ENCODE data around the gene APOB. TPM values are rescaled to one million over a fixed set of nuclear protein-coding genes. Genes with fewer than 3 reads are reported as not detected.

APOB gene
- polyA plus RNA-seq, 1 of the 3 experiments (the other 2 are of a cell fraction), result not detected

GRCh38 chr2:20982861-20983260, 61.0 kb downstream of the APOB start:
- no peak overlapping the region for H2AFZ ChIP-seq (ENCODE audit: low read depth)
- H3K9ac ChIP-seq, result no peak overlapping the region
- no peaks in the 10 kb centered on the region for H3K27me3 ChIP-seq (ENCODE audit: insufficient read depth)
- TF ChIP-seq SIN3A (IDR thresholded peaks at IDR 0.05; ENCODE audit: borderline replicate concordance, low read depth, low read length), result no peak
- TF ChIP-seq SMC3 (IDR thresholded peaks at IDR 0.05; ENCODE audit: low read depth, low read length), result no peak
- no peak for TF ChIP-seq FOXJ3 (CRISPR knock-in tag; IDR thresholded peaks at IDR 0.05)
- TF ChIP-seq YY1 (IDR thresholded peaks at IDR 0.05; ENCODE audit: low read depth), result no peak
- TF ChIP-seq RAD21 (IDR thresholded peaks at IDR 0.05; ENCODE audit: low read length), result no peak
- no peak for TF ChIP-seq CHD2 (IDR thresholded peaks at IDR 0.05; ENCODE audit: low read length, partially characterized antibody)
- H3K27ac ChIP-seq (ENCODE audit: low read depth in 2 of 2, low read length in 1 of 2), result no peak overlapping the region
- ChIA-PET POLR2A (no interaction called here), CTCF (interaction anchor here (1.1 to 7.4 kb wide), 6 partner anchors 9 to 321 kb away, joined by 3 to 40 read pairs (median 6); no protein-coding TSS in a partner anchor)
- H3F3A ChIP-seq (replicated peaks; ENCODE audit: insufficient read depth), result no peaks in the 10 kb centered on the region
- H3K9me2 ChIP-seq, result no peaks in the 10 kb centered on the region
- 60% methylated on average over 7 of the region's 7 CpGs for WGBS (ENCODE audit: low lambda C conversion rate)
- H3K36me3 ChIP-seq (replicated peaks in 1 of 2; ENCODE audit: control insufficient read depth in 1 of 2, insufficient read depth in 2 of 2, low read length in 1 of 2), result no peaks in the 10 kb centered on the region
- H3K9me3 ChIP-seq, result no peaks in the 10 kb centered on the region
- no peak overlapping the region for H3K4me3 ChIP-seq (ENCODE audit: low read depth in 2 of 2, low read length in 1 of 2)
- no peaks in the 10 kb centered on the region for H4K20me1 ChIP-seq (ENCODE audit: insufficient read depth)
- H3K4me2 ChIP-seq, result no peak overlapping the region
- no peak for DNase-seq
- no peaks in the 10 kb centered on the region for H3K79me2 ChIP-seq (ENCODE audit: insufficient read depth)
- H3K4me1 ChIP-seq (ENCODE audit: control insufficient read depth in 1 of 2, insufficient read depth in 2 of 2, low read depth in 1 of 2, low read length in 1 of 2), result peaks cover 0 to 2% of the 10 kb centered on the region in 2 experiments; a peak in 1 of 4 replicates

GRCh38 chr2:20977520-20978180, 66.2 kb downstream of the APOB start:
- 6% methylated on average over 4 of the region's 4 CpGs for WGBS (ENCODE audit: low lambda C conversion rate)
- ChIA-PET CTCF (interaction anchor here (1.2 to 6.9 kb wide), 3 partner anchors 14 to 326 kb away, joined by 6 to 75 read pairs (median 6); partner anchors contain the start of gene HS1BP3), POLR2A (no interaction called here)
- H2AFZ ChIP-seq (ENCODE audit: low read depth), result no peak overlapping the region
- no peak overlapping the region for H3K4me2 ChIP-seq
- no peaks in the 10 kb centered on the region for H3K4me1 ChIP-seq (ENCODE audit: control insufficient read depth in 1 of 2, insufficient read depth in 2 of 2, low read depth in 1 of 2, low read length in 1 of 2)
- H4K20me1 ChIP-seq (ENCODE audit: insufficient read depth), result no peaks in the 10 kb centered on the region
- DNase-seq, result no peak
- H3K27me3 ChIP-seq (ENCODE audit: insufficient read depth), result no peaks in the 10 kb centered on the region
- H3K36me3 ChIP-seq (replicated peaks in 1 of 2; ENCODE audit: control insufficient read depth in 1 of 2, insufficient read depth in 2 of 2, low read length in 1 of 2), result no peaks in the 10 kb centered on the region
- no peaks in the 10 kb centered on the region for H3F3A ChIP-seq (replicated peaks; ENCODE audit: insufficient read depth)
- no peak overlapping the region for H3K9ac ChIP-seq
- no peak overlapping the region for H3K27ac ChIP-seq (ENCODE audit: low read depth in 2 of 2, low read length in 1 of 2)
- H3K9me2 ChIP-seq, result no peaks in the 10 kb centered on the region
- H3K9me3 ChIP-seq, result no peaks in the 10 kb centered on the region
- no peaks in the 10 kb centered on the region for H3K79me2 ChIP-seq (ENCODE audit: insufficient read depth)
- H3K4me3 ChIP-seq (ENCODE audit: low read depth in 2 of 2, low read length in 1 of 2), result no peak overlapping the region
- TF ChIP-seq JUND (IDR thresholded peaks at IDR 0.05), result no peak
- no peak for TF ChIP-seq TEAD4 (IDR thresholded peaks at IDR 0.05; ENCODE audit: borderline replicate concordance, insufficient read depth)
- TF ChIP-seq RAD21 (IDR thresholded peaks at IDR 0.05; ENCODE audit: low read length), result no peak
- no peak for TF ChIP-seq MXI1 (IDR thresholded peaks at IDR 0.05; ENCODE audit: low read depth, low read length)
- no peak for TF ChIP-seq YY1 (IDR thresholded peaks at IDR 0.05; ENCODE audit: low read depth)
- TF ChIP-seq ZBTB33 (IDR thresholded peaks at IDR 0.05; ENCODE audit: borderline replicate concordance, low read depth), result no peak
- no peak for TF ChIP-seq USF1 (IDR thresholded peaks at IDR 0.05; ENCODE audit: borderline replicate concordance, low read depth)
- no peak for TF ChIP-seq IRF3 (IDR thresholded peaks at IDR 0.05; ENCODE audit: low read depth, low read length)
- TF ChIP-seq FOSL2 (IDR thresholded peaks at IDR 0.05; ENCODE audit: borderline replicate concordance, low read depth), result no peak
- no peak for TF ChIP-seq RXRA (IDR thresholded peaks at IDR 0.05; ENCODE audit: borderline replicate concordance, low read depth)
- no peak for TF ChIP-seq TAF1 (IDR thresholded peaks at IDR 0.05; ENCODE audit: borderline replicate concordance, low read depth, low read length)
- TF ChIP-seq GATA2 (CRISPR knock-in tag; IDR thresholded peaks at IDR 0.05), result no peak
- no peak for TF ChIP-seq FOXM1 (IDR thresholded peaks at IDR 0.05; ENCODE audit: low read depth)
- TF ChIP-seq NFIC (IDR thresholded peaks at IDR 0.05; ENCODE audit: borderline replicate concordance), result no peak
- no peak for TF ChIP-seq ELF1 (IDR thresholded peaks at IDR 0.05)
- no peak for TF ChIP-seq REST (IDR thresholded peaks at IDR 0.05; ENCODE audit: low read depth, low read length)
